Calu3 (cell line): ENCODE measurements around the gene MRPL20. TPM values are rescaled to one million over a fixed set of nuclear protein-coding genes. Genes with fewer than 3 reads are reported as not detected.

ENCODE experiments used
- BruUV-seq: library from RNA; stranded (reverse); fragments of 400-500 nt; replicated peaks from 2 replicates; lab custom pipeline; 2021; lab: Mats Ljungman, UMichigan
- CTCF ChIA-PET: fragments of 300-600 bp; sonication (Branson Sonifier 250); formaldehyde crosslinking; loops from one replicate; lab custom pipeline; 2022; ENCODE audit warnings: antibody characterized with exemption; lab: Charles Lee
- DNase-seq: peaks from one replicate; pipeline ENCODE4 v3.0.0; 2022
- H3K27ac Mint-ChIP-seq: one replicate; pipeline ENCODE4 v1.8.0; 2022; ENCODE audit warnings: mixed read lengths; ENCODE audit not compliant: unreplicated experiment
- H3K27me3 Mint-ChIP-seq: one replicate; pipeline ENCODE4 v1.8.0; 2022; ENCODE audit warnings: mixed read lengths; ENCODE audit not compliant: unreplicated experiment
- H3K36me3 Mint-ChIP-seq: one replicate; pipeline ENCODE4 v1.8.0; 2022; ENCODE audit warnings: mild to moderate bottlenecking, moderate library complexity, mixed read lengths; ENCODE audit not compliant: insufficient read depth, unreplicated experiment
- H3K4me1 Mint-ChIP-seq: one replicate; pipeline ENCODE4 v1.8.0; 2022; ENCODE audit warnings: mild to moderate bottlenecking, low read depth, mixed read lengths; ENCODE audit not compliant: unreplicated experiment
- H3K4me3 Mint-ChIP-seq: one replicate; pipeline ENCODE4 v1.8.0; 2022; ENCODE audit warnings: mild to moderate bottlenecking, low read depth, moderate library complexity, mixed read lengths; ENCODE audit not compliant: unreplicated experiment
- H3K9me3 Mint-ChIP-seq: one replicate; pipeline ENCODE4 v1.8.0; 2022; ENCODE audit warnings: low read depth, mixed read lengths; ENCODE audit not compliant: unreplicated experiment
- CTCF ChIP-seq: fragments of 200-600 bp; IDR thresholded peaks from one replicate; pipeline ENCODE4 v1.8.0; 2022; ENCODE audit warnings: antibody characterized with exemption; ENCODE audit not compliant: unreplicated experiment
- intact Hi-C: fragments of 100-400 bp; cut with micrococcal nuclease; formaldehyde crosslinking; loops from one replicate; pipeline ENCODE4 v1.10.0; 2022; ENCODE audit not compliant: unreplicated experiment
- total RNA-seq: library from RNA; stranded (reverse); gene quantifications from 2 replicates; pipeline ENCODE4 v1.2.3, GENCODE V29; 2022

Gene MRPL20
- total RNA-seq, 1 experiment from 2014 or later: 81.2 TPM

- DNase-seq: no peak
- Mint-ChIP-seq H3K27me3 (no peaks in the 10 kb centered on the region), H3K4me1 (no peaks in the 10 kb centered on the region), H3K36me3 (peaks cover 22% of the 10 kb centered on the region), H3K4me3 (peak overlapping the region; percentile 43), H3K9me3 (no peaks in the 10 kb centered on the region), H3K27ac (peak overlapping the region; percentile 39)
- CTCF ChIA-PET: no interaction called here
- BruUV-seq: no TSS peak
- no peak for TF ChIP-seq CTCF
- intact Hi-C loops: no loop called here
Measured at GRCh38 chr1:1354271-1355247, 52.5 kb downstream of the MRPL20 start.

- Mint-ChIP-seq H3K36me3 (peaks cover 27% of the 10 kb centered on the region), H3K27me3 (no peaks in the 10 kb centered on the region), H3K4me1 (no peaks in the 10 kb centered on the region), H3K27ac (peak overlapping the region; percentile 42), H3K9me3 (no peaks in the 10 kb centered on the region), H3K4me3 (peak overlapping the region; percentile 43)
- TF ChIP-seq CTCF: no peak
- CTCF ChIA-PET: no interaction called here
- no TSS peak for BruUV-seq
- intact Hi-C loops: no loop called here
- no peak for DNase-seq
Measured at GRCh38 chr1:1353389-1354151, 53.5 kb downstream of the MRPL20 start.

GRCh38 chr1:1352786-1353388 is 54.2 kb downstream of the MRPL20 start:
- TF ChIP-seq CTCF: no peak
- intact Hi-C loops: no loop called here
- CTCF ChIA-PET: no interaction called here
- Mint-ChIP-seq H3K27ac (peak overlapping the region; percentile 54), H3K4me1 (no peaks in the 10 kb centered on the region), H3K9me3 (no peaks in the 10 kb centered on the region), H3K36me3 (peaks cover 34% of the 10 kb centered on the region), H3K27me3 (no peaks in the 10 kb centered on the region), H3K4me3 (peak overlapping the region; percentile 53)
- DNase-seq: no peak
- no TSS peak for BruUV-seq

Other genes with a start within 250 kb of the MRPL20 start
- gene TTLL10, start 233.4 kb downstream of the MRPL20 start, total RNA-seq: 2.4 and 3.5 TPM in 2 replicates
- gene TNFRSF18, start 200.7 kb downstream of the MRPL20 start, total RNA-seq: 0.66 TPM in 1 of 2 replicates, not detected in the other
- gene TNFRSF4, start 193.1 kb downstream of the MRPL20 start, total RNA-seq: not detected in 2 replicates
- gene SDF4, start 175.3 kb downstream of the MRPL20 start, total RNA-seq: 128 and 161 TPM in 2 replicates
- 23.4 and 25.9 TPM in 2 replicates for gene B3GALT6, start 175.1 kb downstream of the MRPL20 start, total RNA-seq
- gene C1QTNF12, start 160.6 kb downstream of the MRPL20 start, total RNA-seq: 2.0 and 4.2 TPM in 2 replicates
- gene UBE2J2, start 133.4 kb downstream of the MRPL20 start, total RNA-seq: 45.6 and 50.0 TPM in 2 replicates
- gene SCNN1D, start 126.9 kb downstream of the MRPL20 start, total RNA-seq: 2.5 and 4.1 TPM in 2 replicates
- 41.1 and 48.3 TPM in 2 replicates for gene ACAP3, start 99.4 kb downstream of the MRPL20 start, total RNA-seq
- gene PUSL1, start 98.7 kb downstream of the MRPL20 start, total RNA-seq: 22.7 and 24.7 TPM in 2 replicates
- 110 and 117 TPM in 2 replicates for gene INTS11, start 82.6 kb downstream of the MRPL20 start, total RNA-seq
- gene CPTP, start 82.5 kb downstream of the MRPL20 start, total RNA-seq: 20.1 and 23.7 TPM in 2 replicates
- gene TAS1R3, start 76.0 kb downstream of the MRPL20 start, total RNA-seq: 0.24 and 0.42 TPM in 2 replicates
- gene DVL1, start 57.9 kb downstream of the MRPL20 start, total RNA-seq: 83.9 and 90.9 TPM in 2 replicates
- gene MXRA8, start 48.7 kb downstream of the MRPL20 start, total RNA-seq: not detected in 2 replicates
- gene AURKAIP1, start 32.1 kb downstream of the MRPL20 start, total RNA-seq: 98.9 and 107 TPM in 2 replicates
- 166 and 172 TPM in 2 replicates for gene CCNL2, start 8.0 kb downstream of the MRPL20 start, total RNA-seq
- gene ANKRD65, start 14.0 kb upstream of the MRPL20 start, total RNA-seq: not detected in 2 replicates
- 78.7 and 78.9 TPM in 2 replicates for gene VWA1, start 28.4 kb upstream of the MRPL20 start, total RNA-seq
- gene ATAD3C, start 42.4 kb upstream of the MRPL20 start, total RNA-seq: 0.29 and 0.45 TPM in 2 replicates
- 46.3 and 56.4 TPM in 2 replicates for gene ATAD3B, start 64.5 kb upstream of the MRPL20 start, total RNA-seq
- 46.2 and 54.4 TPM in 2 replicates for gene ATAD3A, start 104.9 kb upstream of the MRPL20 start, total RNA-seq
- 5.0 and 5.1 TPM in 2 replicates for gene TMEM240, start 133.3 kb upstream of the MRPL20 start, total RNA-seq
- gene SSU72, start 167.6 kb upstream of the MRPL20 start, total RNA-seq: 105 and 117 TPM in 2 replicates
- 3.5 and 4.7 TPM in 2 replicates for gene FNDC10, start 192.8 kb upstream of the MRPL20 start, total RNA-seq
- 50.0 and 50.3 TPM in 2 replicates for gene MIB2, start 208.2 kb upstream of the MRPL20 start, total RNA-seq
- 1.6 and 1.9 TPM in 2 replicates for gene MMP23B, start 224.9 kb upstream of the MRPL20 start, total RNA-seq